Suprapubic skin (tissue), 4 donors: ENCODE data around the gene SLK.

Experiments
- EP300 ChIP-seq: sonication (generic); formaldehyde crosslinking; IDR thresholded peaks from one replicate; pipeline ENCODE4 v1.6.1; 2017; ENCODE audit warnings: antibody characterized with exemption
- POLR2A ChIP-seq, 2 donors: fragments of 450-650 bp; IDR thresholded peaks; one replicate each; pipeline ENCODE4 v1.6.1; 2017; ENCODE audit warnings: antibody characterized with exemption in 2 of 2, mild to moderate bottlenecking in 2 of 2, moderate library complexity in 2 of 2
- POLR2AphosphoS5 ChIP-seq, 3 donors: sonication (generic); formaldehyde crosslinking; IDR thresholded peaks; one replicate each; pipeline ENCODE4 v1.6.1; 2017; ENCODE audit warnings: antibody characterized with exemption in 3 of 3
- TF ChIP-seq, protein P1 (sequence below), 2 donors: fragments of 200-600 bp in 1 of 2; fragments of 450-650 bp in 1 of 2; sonication (generic) in 1 of 2; IDR thresholded peaks; one replicate each; pipeline ENCODE4 v1.5.1; 2016 to 2019; ENCODE audit warnings: antibody characterized with exemption in 2 of 2, mild to moderate bottlenecking in 1 of 2, moderate library complexity in 1 of 2

DNA sequence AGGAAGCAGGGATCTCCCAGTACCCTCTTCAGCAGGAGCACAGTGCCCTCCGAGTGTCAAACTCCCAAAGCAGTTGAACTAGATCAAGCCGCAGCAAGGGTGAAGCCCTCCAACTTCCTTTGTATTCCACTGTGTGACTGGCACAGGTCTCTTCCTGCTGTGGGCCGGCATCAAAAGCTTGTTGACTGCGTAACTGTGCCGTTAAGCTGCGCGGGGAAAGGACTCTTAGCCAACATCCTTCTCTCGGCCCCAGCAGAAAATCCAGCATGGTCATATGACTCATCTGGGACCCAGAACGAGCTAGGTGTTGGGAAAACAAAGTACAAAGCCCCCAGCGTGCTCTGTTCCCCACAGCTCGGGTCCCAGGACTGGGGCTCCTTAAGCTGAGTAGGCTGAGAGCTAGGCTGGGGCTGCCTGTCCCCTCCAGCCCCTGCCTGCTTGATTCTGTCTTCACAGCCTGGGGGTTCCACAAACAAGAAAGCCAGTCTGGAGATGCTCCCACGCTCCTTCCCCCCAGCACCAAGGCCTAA, 66.5 kb downstream of the SLK start:
- TF ChIP-seq, protein P1, sequence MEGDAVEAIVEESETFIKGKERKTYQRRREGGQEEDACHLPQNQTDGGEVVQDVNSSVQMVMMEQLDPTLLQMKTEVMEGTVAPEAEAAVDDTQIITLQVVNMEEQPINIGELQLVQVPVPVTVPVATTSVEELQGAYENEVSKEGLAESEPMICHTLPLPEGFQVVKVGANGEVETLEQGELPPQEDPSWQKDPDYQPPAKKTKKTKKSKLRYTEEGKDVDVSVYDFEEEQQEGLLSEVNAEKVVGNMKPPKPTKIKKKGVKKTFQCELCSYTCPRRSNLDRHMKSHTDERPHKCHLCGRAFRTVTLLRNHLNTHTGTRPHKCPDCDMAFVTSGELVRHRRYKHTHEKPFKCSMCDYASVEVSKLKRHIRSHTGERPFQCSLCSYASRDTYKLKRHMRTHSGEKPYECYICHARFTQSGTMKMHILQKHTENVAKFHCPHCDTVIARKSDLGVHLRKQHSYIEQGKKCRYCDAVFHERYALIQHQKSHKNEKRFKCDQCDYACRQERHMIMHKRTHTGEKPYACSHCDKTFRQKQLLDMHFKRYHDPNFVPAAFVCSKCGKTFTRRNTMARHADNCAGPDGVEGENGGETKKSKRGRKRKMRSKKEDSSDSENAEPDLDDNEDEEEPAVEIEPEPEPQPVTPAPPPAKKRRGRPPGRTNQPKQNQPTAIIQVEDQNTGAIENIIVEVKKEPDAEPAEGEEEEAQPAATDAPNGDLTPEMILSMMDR (IDR thresholded peaks at IDR 0.05) = no peak
- no peak for TF ChIP-seq POLR2A (IDR thresholded peaks at IDR 0.05)
- TF ChIP-seq EP300 = no peak
- no peak for TF ChIP-seq POLR2AphosphoS5 (IDR thresholded peaks at IDR 0.05)
